Skeletal muscle satellite cell (primary cell): ENCODE measurements around the gene IL20RA. TPM values are rescaled to one million over a fixed set of nuclear protein-coding genes. Genes with fewer than 3 reads are reported as not detected.

Source experiments
- H3K27me3 ChIP-seq: 2 replicates; pipeline ENCODE4 v1.7.0; 2013; ENCODE audit warnings: low read length; ENCODE audit not compliant: control insufficient read depth, insufficient read depth
- H3K36me3 ChIP-seq: 2 replicates; pipeline ENCODE4 v1.7.0; 2013; ENCODE audit warnings: mild to moderate bottlenecking, control low read depth, low read length; ENCODE audit not compliant: insufficient read depth
- H3K4me1 ChIP-seq: 2 replicates; pipeline ENCODE4 v1.7.0; 2013; ENCODE audit warnings: low read length; ENCODE audit not compliant: control insufficient read depth, insufficient read depth
- H3K4me2 ChIP-seq: 2 replicates; pipeline ENCODE4 v1.7.0; 2013; ENCODE audit warnings: mild to moderate bottlenecking, low read length
- H3K4me3 ChIP-seq: 2 replicates; pipeline ENCODE4 v1.7.0; 2013; ENCODE audit warnings: low read length
- H3K9ac ChIP-seq: 2 replicates; pipeline ENCODE4 v1.7.0; 2013; ENCODE audit warnings: mild to moderate bottlenecking, low read depth, low read length, moderate library complexity
- H3K9me3 ChIP-seq: replicated peaks from 2 replicates; pipeline ENCODE4 v1.7.0; 2013; ENCODE audit warnings: mild to moderate bottlenecking, control low read depth, low read length
- small RNA-seq: library from RNA; depleted of rRNA; stranded (forward); fragments of <200 nt; gene quantifications from one replicate; pipeline ENCODE3, GENCODE V24; 2012

Gene IL20RA

GRCh38 chr6:136955123-136955522 lies 89.6 kb downstream of the IL20RA start:
- H3K9me3 ChIP-seq = no peaks in the 10 kb centered on the region
- H3K4me2 ChIP-seq = no peak overlapping the region
- H3K27me3 ChIP-seq = no peaks in the 10 kb centered on the region
- H3K36me3 ChIP-seq = no peaks in the 10 kb centered on the region
- H3K4me1 ChIP-seq = no peaks in the 10 kb centered on the region
- no peak overlapping the region for H3K9ac ChIP-seq
- no peak overlapping the region for H3K4me3 ChIP-seq

DNA sequence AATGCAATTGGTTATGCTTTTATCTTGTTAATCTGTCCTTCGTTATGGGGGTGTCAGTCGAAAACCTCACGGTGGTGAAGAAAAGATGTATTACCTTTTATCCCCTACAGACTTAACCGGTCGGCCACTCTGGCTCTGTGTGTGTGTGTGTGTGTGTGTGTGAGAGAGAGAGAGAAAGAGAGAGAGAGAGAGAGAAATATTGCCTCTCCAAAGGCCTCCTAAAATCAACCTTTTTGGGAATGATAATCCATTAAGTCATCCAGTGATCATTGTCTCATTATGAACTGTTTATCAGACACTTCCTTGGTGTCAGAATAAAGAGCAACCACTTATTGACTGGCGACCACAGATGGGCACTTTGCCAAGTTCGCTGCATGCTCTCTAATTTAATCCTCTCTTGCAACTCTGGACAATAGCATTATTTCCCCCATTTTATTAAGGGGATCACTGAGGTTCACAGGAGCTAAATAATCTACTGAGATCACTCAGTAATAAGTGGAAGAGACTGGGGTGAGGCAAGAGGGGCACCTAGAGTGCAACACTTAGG lies 92.0 kb downstream of the IL20RA start:
- H3K4me2 ChIP-seq = no peak overlapping the region
- no peaks in the 10 kb centered on the region for H3K27me3 ChIP-seq
- H3K9me3 ChIP-seq = no peaks in the 10 kb centered on the region
- no peak overlapping the region for H3K9ac ChIP-seq
- H3K4me1 ChIP-seq = no peaks in the 10 kb centered on the region
- H3K36me3 ChIP-seq = no peaks in the 10 kb centered on the region
- no peak overlapping the region for H3K4me3 ChIP-seq

DNA sequence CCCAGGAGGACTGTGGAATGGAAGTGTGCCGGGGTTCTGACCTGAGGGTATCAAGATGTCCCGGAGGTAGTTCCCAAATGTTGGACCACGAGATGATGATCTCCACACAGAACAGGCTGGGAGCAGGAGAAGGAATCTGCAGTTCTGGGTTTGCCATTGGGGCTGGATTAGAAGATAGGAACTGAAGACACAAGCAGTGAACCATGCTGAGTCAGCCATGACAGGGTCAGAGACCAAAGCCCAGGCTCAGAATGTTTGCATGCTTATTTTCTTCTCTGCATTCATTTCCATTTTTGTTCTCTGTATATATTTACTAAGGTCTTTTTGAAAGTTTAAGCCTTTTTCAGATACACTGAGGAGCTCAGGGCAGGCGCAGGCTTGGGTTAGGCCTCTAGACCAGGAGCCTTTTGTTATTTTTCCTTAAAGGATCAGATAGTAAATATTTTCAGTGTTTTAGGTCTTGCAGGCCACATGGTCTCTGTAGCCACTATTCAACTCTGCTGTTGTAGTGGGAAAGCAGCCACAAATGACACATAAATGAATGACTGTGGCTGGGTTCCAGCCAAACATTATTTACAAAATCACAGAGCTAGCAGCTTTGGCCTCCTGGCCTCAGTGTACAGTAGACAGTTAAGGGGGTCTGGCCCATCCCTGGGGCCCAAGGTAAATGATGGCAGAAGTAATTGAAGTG lies 94.2 kb downstream of the IL20RA start:
- no peak overlapping the region for H3K4me3 ChIP-seq

More for the DNA sequence above, 94.2 kb downstream of the IL20RA start:
- H3K9me3 ChIP-seq = no peaks in the 10 kb centered on the region
- no peak overlapping the region for H3K4me2 ChIP-seq
- H3K9ac ChIP-seq = no peak overlapping the region
- H3K27me3 ChIP-seq = no peaks in the 10 kb centered on the region
- no peaks in the 10 kb centered on the region for H3K36me3 ChIP-seq
- no peaks in the 10 kb centered on the region for H3K4me1 ChIP-seq

Small RNAs within 50 kb of the gene (small RNA-seq; reads per million reads assigned to genes)
- not detected for gene RPL35AP3
